Panc1 (cell line): ENCODE results near the gene PRKCA. TPM values are rescaled to one million over a fixed set of nuclear protein-coding genes. Genes with fewer than 3 reads are reported as not detected.
"Not testable (repeated sequence)": the region's sequence is repeated elsewhere in the genome, so short reads cannot be mapped to it uniquely, and the experiment has no call there.

Experiments
- ATAC-seq: fragments of 200-7000 bp; cut with Tn5 transposase; 2 replicates; pipeline ENCODE4 v1.9.1; 2020; ENCODE audit warnings: mild to moderate bottlenecking, moderate library complexity
- BruUV-seq: library from RNA; stranded (reverse); fragments of 400-500 nt; replicated peaks from 2 replicates; lab custom pipeline; 2021; lab: Mats Ljungman, UMichigan
- CTCF ChIA-PET: fragments of 300-600 bp; sonication (Branson Sonifier 250); formaldehyde crosslinking; loops from one replicate; lab custom pipeline; 2022; ENCODE audit warnings: antibody characterized with exemption; lab: Charles Lee
- POLR2A ChIA-PET: fragments of 300-600 bp; sonication (Branson Sonifier 250); formaldehyde crosslinking; loops from one replicate; lab custom pipeline; 2022; ENCODE audit warnings: antibody characterized with exemption; lab: Charles Lee
- DNase-seq: peaks from one replicate; pipeline ENCODE4 v3.0.0-alpha.2; 2010; ENCODE audit warnings: low read depth, low spot score
- H3K27ac ChIP-seq: 2 replicates; pipeline ENCODE4 v1.5.1; 2011; ENCODE audit warnings: mild to moderate bottlenecking, low read length, inconsistent platforms
- H3K27me3 ChIP-seq: fragments of 200-500 bp; sonication (Bioruptor generic); 2 replicates; pipeline ENCODE4 v1.6.0; 2014; ENCODE audit warnings: low read length, inconsistent platforms; ENCODE audit not compliant: control insufficient read depth, insufficient read depth
- H3K36me3 ChIP-seq: fragments of 200-500 bp; sonication (Bioruptor generic); 2 replicates; pipeline ENCODE4 v1.5.1; 2014; ENCODE audit warnings: inconsistent platforms, mild to moderate bottlenecking, low read length, moderate library complexity; ENCODE audit not compliant: control insufficient read depth, insufficient read depth
- H3K4me1 ChIP-seq: 2 replicates; pipeline ENCODE4 v1.5.1; 2011; ENCODE audit warnings: inconsistent platforms, mild to moderate bottlenecking, low read length, moderate library complexity; ENCODE audit not compliant: control insufficient read depth, insufficient read depth
- H3K4me3 ChIP-seq, 2 experiments: 2 replicates each; pipeline ENCODE4 v1.5.1; 2011 to 2012; ENCODE audit warnings: low read depth in 2 of 2, low read length in 2 of 2, mild to moderate bottlenecking in 2 of 2, inconsistent platforms in 1 of 2, moderate library complexity in 1 of 2
- H3K9me3 ChIP-seq: fragments of 200-500 bp; sonication (Bioruptor generic); 2 replicates; pipeline ENCODE4 v1.5.1; 2014; ENCODE audit warnings: low read depth, mild to moderate bottlenecking, inconsistent platforms, low read length, moderate library complexity; ENCODE audit not compliant: control insufficient read depth, insufficient read depth
- POLR2AphosphoS5 ChIP-seq: IDR thresholded peaks from 2 replicates; pipeline ENCODE4 v1.6.1; 2012; ENCODE audit warnings: mild to moderate bottlenecking, low read depth, low read length, moderate library complexity
- SIN3A ChIP-seq: IDR thresholded peaks from 2 replicates; pipeline ENCODE4 v1.6.1; 2012; ENCODE audit warnings: low read depth, mild to moderate bottlenecking, low read length, moderate library complexity, borderline replicate concordance; ENCODE audit not compliant: insufficient read depth
- TCF7L2 ChIP-seq: IDR thresholded peaks from 2 replicates; pipeline ENCODE4 v1.6.1; 2011; ENCODE audit warnings: mild to moderate bottlenecking, low read depth, low read length, inconsistent platforms
- in situ Hi-C: cut with HindIII; loops from 2 replicates; pipeline ENCODE4 v1.10.0; 2016; ENCODE audit warnings: low sequenced_read_pairs, low pct_unique_long_range_greater_than_20kb
- intact Hi-C: fragments of 100-400 bp; cut with micrococcal nuclease; formaldehyde crosslinking; loops from one replicate; pipeline ENCODE4 v1.10.0; 2022; ENCODE audit not compliant: unreplicated experiment
- total RNA-seq: library from RNA; stranded (reverse); gene quantifications from one replicate; pipeline ENCODE4 v1.2.1, GENCODE V29; 2021; ENCODE audit not compliant: unreplicated experiment
- TF ChIP-seq, protein P1 (sequence below), 2 experiments: IDR thresholded peaks; 2 replicates each; pipeline ENCODE4 v1.6.1; 2011 to 2012; ENCODE audit warnings: low read depth in 2 of 2, control low read depth in 1 of 2, low read length in 1 of 2, mild to moderate bottlenecking in 1 of 2, moderate library complexity in 1 of 2; ENCODE audit not compliant: insufficient read depth in 1 of 2
- TF ChIP-seq, protein P2 (sequence below): fragments of 450-650 bp; IDR thresholded peaks from 2 replicates; pipeline ENCODE4 v1.5.1; 2017; ENCODE audit warnings: mild to moderate bottlenecking

PRKCA gene
- total RNA-seq, 1 experiment from 2014 or later, result 53.0 TPM

DNA sequence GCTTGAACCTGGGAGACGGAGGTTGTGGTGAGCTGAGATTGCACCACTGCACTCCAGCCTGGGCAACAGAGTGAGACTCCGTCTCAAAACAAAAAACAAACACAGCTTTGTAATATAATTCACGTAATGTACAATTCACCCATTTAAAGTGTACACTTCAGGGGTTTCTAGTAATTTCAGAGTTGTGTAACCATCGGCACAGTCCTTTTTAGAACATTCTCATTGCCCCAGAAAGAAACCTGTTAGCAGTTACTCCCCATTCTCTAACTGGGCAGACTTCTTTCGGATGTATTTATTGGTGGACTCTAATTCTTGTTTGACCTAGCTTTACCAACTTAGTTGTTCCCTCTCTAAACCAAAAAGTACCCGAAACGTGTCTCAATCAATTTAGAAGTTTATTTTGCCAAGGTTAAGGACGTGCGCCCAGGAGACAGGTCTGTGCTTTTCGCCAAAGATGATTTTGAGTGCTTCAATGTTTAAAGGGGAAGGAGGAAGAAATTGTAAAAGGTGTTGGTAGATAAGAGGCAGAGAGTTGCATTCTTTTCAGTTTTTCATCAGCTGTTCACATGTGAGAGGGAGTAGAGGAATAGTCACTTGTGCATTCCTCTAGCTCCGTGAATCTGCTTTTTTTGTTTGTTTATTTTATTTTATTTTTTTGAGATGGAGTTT is 175.3 kb downstream of the PRKCA start:
- no peaks in the 10 kb centered on the region for H3K9me3 ChIP-seq
- H3K4me1 ChIP-seq, result peaks cover 4% of the 10 kb centered on the region; the same call in 1 of the 2 replicates
- H3K4me3 ChIP-seq, result no peak overlapping the region
- no peaks in the 10 kb centered on the region for H3K36me3 ChIP-seq
- H3K27ac ChIP-seq, result no peak overlapping the region
- in situ Hi-C loops, result no loop called here
- ATAC-seq (no peak), DNase-seq (no peak)
- intact Hi-C loops, result no loop called here
- ChIA-PET POLR2A (no interaction called here), CTCF (no interaction called here)
- TF ChIP-seq POLR2AphosphoS5 (no peak), SIN3A (no peak), TCF7L2 (no peak)
- TF ChIP-seq, protein P1, sequence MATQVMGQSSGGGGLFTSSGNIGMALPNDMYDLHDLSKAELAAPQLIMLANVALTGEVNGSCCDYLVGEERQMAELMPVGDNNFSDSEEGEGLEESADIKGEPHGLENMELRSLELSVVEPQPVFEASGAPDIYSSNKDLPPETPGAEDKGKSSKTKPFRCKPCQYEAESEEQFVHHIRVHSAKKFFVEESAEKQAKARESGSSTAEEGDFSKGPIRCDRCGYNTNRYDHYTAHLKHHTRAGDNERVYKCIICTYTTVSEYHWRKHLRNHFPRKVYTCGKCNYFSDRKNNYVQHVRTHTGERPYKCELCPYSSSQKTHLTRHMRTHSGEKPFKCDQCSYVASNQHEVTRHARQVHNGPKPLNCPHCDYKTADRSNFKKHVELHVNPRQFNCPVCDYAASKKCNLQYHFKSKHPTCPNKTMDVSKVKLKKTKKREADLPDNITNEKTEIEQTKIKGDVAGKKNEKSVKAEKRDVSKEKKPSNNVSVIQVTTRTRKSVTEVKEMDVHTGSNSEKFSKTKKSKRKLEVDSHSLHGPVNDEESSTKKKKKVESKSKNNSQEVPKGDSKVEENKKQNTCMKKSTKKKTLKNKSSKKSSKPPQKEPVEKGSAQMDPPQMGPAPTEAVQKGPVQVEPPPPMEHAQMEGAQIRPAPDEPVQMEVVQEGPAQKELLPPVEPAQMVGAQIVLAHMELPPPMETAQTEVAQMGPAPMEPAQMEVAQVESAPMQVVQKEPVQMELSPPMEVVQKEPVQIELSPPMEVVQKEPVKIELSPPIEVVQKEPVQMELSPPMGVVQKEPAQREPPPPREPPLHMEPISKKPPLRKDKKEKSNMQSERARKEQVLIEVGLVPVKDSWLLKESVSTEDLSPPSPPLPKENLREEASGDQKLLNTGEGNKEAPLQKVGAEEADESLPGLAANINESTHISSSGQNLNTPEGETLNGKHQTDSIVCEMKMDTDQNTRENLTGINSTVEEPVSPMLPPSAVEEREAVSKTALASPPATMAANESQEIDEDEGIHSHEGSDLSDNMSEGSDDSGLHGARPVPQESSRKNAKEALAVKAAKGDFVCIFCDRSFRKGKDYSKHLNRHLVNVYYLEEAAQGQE (IDR thresholded peaks at IDR 0.05; ENCODE audit: insufficient read depth in 1 of 2, low read depth in 2 of 2, low read length in 1 of 2), result no peak
- TF ChIP-seq, protein P2, sequence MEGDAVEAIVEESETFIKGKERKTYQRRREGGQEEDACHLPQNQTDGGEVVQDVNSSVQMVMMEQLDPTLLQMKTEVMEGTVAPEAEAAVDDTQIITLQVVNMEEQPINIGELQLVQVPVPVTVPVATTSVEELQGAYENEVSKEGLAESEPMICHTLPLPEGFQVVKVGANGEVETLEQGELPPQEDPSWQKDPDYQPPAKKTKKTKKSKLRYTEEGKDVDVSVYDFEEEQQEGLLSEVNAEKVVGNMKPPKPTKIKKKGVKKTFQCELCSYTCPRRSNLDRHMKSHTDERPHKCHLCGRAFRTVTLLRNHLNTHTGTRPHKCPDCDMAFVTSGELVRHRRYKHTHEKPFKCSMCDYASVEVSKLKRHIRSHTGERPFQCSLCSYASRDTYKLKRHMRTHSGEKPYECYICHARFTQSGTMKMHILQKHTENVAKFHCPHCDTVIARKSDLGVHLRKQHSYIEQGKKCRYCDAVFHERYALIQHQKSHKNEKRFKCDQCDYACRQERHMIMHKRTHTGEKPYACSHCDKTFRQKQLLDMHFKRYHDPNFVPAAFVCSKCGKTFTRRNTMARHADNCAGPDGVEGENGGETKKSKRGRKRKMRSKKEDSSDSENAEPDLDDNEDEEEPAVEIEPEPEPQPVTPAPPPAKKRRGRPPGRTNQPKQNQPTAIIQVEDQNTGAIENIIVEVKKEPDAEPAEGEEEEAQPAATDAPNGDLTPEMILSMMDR, result no peak
- H3K27me3 ChIP-seq, result no peaks in the 10 kb centered on the region
- no TSS peak for BruUV-seq

DNA sequence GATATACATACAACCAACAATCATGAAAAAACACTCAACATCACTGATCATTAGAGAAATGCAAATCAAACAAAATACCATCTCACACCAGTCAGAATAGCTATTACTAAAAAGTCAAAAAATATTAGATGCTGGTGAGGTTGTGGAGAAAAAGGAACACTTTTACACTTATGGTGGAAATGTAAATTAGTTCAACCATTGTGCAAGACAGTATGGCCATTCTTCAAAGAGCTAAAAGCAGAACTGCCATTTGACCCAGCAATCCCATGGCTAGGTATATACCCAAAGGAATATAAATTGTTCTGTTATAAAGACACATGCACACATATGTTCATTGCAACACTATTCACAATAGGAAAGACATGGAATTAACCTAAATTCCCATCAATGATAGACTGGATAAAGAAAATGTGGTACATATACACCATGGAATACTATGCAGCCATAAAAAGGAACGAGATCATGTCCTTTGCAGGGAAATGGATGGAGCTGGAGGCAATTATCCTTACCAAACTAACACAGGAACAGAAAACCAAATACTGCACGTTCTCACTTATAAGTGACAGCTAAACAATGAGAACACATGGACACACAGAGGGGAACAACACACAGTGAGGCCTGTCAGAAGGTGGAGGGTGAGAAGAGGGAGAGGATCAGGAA is 176.9 kb downstream of the PRKCA start:
- H3K4me1 ChIP-seq, POLR2A ChIA-PET, ATAC-seq, in situ Hi-C loops, H3K27me3 ChIP-seq, intact Hi-C loops, H3K36me3 ChIP-seq, H3K4me3 ChIP-seq, H3K27ac ChIP-seq, CTCF ChIA-PET, DNase-seq, H3K9me3 ChIP-seq: not testable (repeated sequence)
- BruUV-seq, result TSS peak; percentile 26

DNA sequence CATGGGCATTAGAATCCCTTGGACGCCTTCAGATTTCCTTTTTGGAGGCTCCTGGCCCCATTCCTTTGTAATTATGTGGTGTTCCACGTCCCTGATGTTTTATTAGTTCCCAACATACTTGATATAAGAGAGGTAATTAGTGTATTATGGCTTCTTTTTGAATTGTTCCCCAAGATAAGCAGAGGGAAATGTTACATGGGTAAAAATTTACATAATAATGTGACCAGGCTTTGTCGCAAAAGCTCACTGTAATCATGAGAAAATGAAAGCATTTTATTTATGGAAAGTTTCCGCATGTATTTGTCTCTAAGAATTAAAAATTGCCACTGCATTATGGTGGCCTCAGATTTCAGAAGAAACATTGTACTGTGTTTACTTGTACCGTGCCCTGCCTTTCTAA is 177.8 kb downstream of the PRKCA start:
- H3K4me1 ChIP-seq, result 0 out of 2 replicates have a peak, but pooled peaks cover under 1% of the 10 kb centered on the region
- TF ChIP-seq, protein P1 (IDR thresholded peaks at IDR 0.05; ENCODE audit: insufficient read depth in 1 of 2, low read depth in 2 of 2, low read length in 1 of 2), result no peak
- TF ChIP-seq, protein P2, result no peak
- no peak overlapping the region for H3K4me3 ChIP-seq
- in situ Hi-C loops, result no loop called here
- DNase-seq (no peak), ATAC-seq (no peak)
- H3K27ac ChIP-seq, result peak overlapping the region; percentile 48; the same call in 1 of the 2 replicates
- no peaks in the 10 kb centered on the region; the same call in 1 of the 2 replicates for H3K36me3 ChIP-seq
- ChIA-PET CTCF (no interaction called here), POLR2A (no interaction called here)
- H3K9me3 ChIP-seq, result no peaks in the 10 kb centered on the region
- H3K27me3 ChIP-seq, result no peaks in the 10 kb centered on the region
- BruUV-seq, result no TSS peak
- intact Hi-C loops, result no loop called here
